NCI-H748 treated with DMSO at 0.1 percent for 48 hours (cell line): Measurements from ENCODE around the gene PGA4.

Experiments used
- DNase-seq: peaks from one replicate; lab custom pipeline; 2025; lab: John Stamatoyannopoulos, UW

Gene PGA4

GRCh38 chr11:61279934-61280659 lies 58.0 kb downstream of the PGA4 start:
- no peak for DNase-seq

- no peak for DNase-seq
These were observed 58.9 kb downstream of the PGA4 start for GRCh38 chr11:61280883-61281580.
